SU-DHL-6 (cell line): ENCODE measurements around the gene ABTB1.

Source experiments
- H2AFZ ChIP-seq: fragments of 200-600 bp; sonication (generic); 2 replicates; pipeline ENCODE4 v1.6.1; 2014; ENCODE audit warnings: low read depth, mild to moderate bottlenecking, moderate library complexity, mixed read lengths, antibody characterized with exemption, low read length; ENCODE audit not compliant: severe bottlenecking
- H3F3A ChIP-seq: fragments of 200-600 bp; shearing (Covaris generic); 2 replicates; pipeline ENCODE4 v1.6.0; 2016; ENCODE audit warnings: antibody characterized with exemption, mild to moderate bottlenecking; ENCODE audit not compliant: insufficient read depth
- H3K27ac ChIP-seq: fragments of 200-600 bp; sonication (generic); 2 replicates; pipeline ENCODE4 v1.5.1; 2016; ENCODE audit warnings: low read depth, mild to moderate bottlenecking, low read length, moderate library complexity, mixed read lengths
- H3K27me3 ChIP-seq: fragments of 200-600 bp; sonication (generic), shearing (Covaris generic); 2 replicates; pipeline ENCODE4 v1.6.0; 2014; ENCODE audit warnings: mild to moderate bottlenecking, low read length
- H3K36me3 ChIP-seq: fragments of 200-600 bp; sonication (generic); 2 replicates; pipeline ENCODE4 v1.6.1; 2014; ENCODE audit warnings: mild to moderate bottlenecking, low read length, mixed read lengths
- H3K4me2 ChIP-seq: fragments of 300-600, 200-600 bp; shearing (Covaris generic), sonication (generic); 2 replicates; pipeline ENCODE4 v1.6.0; 2014; ENCODE audit warnings: low read length, low read depth, mild to moderate bottlenecking; ENCODE audit not compliant: poor library complexity, severe bottlenecking
- H3K4me3 ChIP-seq: fragments of 200-600 bp; sonication (generic); 2 replicates; pipeline ENCODE4 v1.5.1; 2014; ENCODE audit warnings: antibody characterized with exemption, low read length, mild to moderate bottlenecking, mixed read lengths; ENCODE audit not compliant: insufficient read depth, poor library complexity, severe bottlenecking
- H3K79me2 ChIP-seq: fragments of 200-600 bp; sonication (generic); 2 replicates; pipeline ENCODE4 v1.6.1; 2014; ENCODE audit warnings: mild to moderate bottlenecking, low read length, moderate library complexity; ENCODE audit not compliant: insufficient read depth
- H3K9ac ChIP-seq: fragments of 200-600 bp; sonication (generic); 2 replicates; pipeline ENCODE4 v1.7.0; 2014; ENCODE audit warnings: mild to moderate bottlenecking, low read length
- H3K9me2 ChIP-seq: fragments of 200-600 bp; sonication (generic); replicated peaks from 2 replicates; pipeline ENCODE4 v1.6.1; 2014; ENCODE audit warnings: low read length; ENCODE audit not compliant: insufficient read depth
- H3K9me3 ChIP-seq: fragments of 200-600 bp; sonication (generic); 2 replicates; pipeline ENCODE4 v1.6.1; 2014; ENCODE audit warnings: low read length, mixed read lengths; ENCODE audit not compliant: insufficient read depth
- H4K20me1 ChIP-seq: fragments of 200-600 bp; sonication (generic); 2 replicates; pipeline ENCODE4 v1.6.1; 2014; ENCODE audit warnings: low read depth, mild to moderate bottlenecking, antibody characterized with exemption, low read length, moderate library complexity, mixed read lengths
- EZH2phosphoT487 ChIP-seq: fragments of 200-600 bp; sonication (generic), shearing (Covaris generic); conservative IDR thresholded peaks from 2 replicates; pipeline ENCODE4 v1.6.1; 2018; ENCODE audit warnings: mild to moderate bottlenecking, antibody characterized with exemption, low read length, moderate library complexity, mixed read lengths
- TF ChIP-seq, protein P1 (sequence below): fragments of 200-600 bp; sonication (generic); IDR thresholded peaks from one replicate; pipeline ENCODE4 v1.5.1; 2017; ENCODE audit warnings: antibody characterized with exemption, mild to moderate bottlenecking, low read length, moderate library complexity; ENCODE audit not compliant: insufficient read depth, poor library complexity, severe bottlenecking

Gene ABTB1

DNA sequence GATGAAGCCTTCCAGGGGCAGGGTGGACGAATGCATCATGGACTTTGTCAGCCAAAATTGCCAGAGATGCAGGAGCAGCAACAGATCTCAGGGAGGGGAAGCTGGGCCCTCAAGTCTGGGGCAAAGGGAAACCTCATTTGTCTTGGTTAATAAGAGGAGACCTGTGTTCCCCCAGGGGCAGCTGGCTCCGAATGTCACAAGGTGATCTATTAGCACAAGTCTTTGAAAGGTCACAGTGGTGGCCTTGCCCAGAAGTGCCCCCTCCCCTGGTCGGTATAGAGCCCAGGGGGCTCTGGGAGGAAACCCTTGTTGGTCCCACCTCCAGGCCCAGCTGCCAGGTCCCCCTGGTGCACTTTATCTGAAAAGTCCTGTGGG is 46.2 kb downstream of the ABTB1 start:
- no peak for TF ChIP-seq EZH2phosphoT487
- TF ChIP-seq, protein P1, sequence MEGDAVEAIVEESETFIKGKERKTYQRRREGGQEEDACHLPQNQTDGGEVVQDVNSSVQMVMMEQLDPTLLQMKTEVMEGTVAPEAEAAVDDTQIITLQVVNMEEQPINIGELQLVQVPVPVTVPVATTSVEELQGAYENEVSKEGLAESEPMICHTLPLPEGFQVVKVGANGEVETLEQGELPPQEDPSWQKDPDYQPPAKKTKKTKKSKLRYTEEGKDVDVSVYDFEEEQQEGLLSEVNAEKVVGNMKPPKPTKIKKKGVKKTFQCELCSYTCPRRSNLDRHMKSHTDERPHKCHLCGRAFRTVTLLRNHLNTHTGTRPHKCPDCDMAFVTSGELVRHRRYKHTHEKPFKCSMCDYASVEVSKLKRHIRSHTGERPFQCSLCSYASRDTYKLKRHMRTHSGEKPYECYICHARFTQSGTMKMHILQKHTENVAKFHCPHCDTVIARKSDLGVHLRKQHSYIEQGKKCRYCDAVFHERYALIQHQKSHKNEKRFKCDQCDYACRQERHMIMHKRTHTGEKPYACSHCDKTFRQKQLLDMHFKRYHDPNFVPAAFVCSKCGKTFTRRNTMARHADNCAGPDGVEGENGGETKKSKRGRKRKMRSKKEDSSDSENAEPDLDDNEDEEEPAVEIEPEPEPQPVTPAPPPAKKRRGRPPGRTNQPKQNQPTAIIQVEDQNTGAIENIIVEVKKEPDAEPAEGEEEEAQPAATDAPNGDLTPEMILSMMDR: no peak
- Histone ChIP-seq H3K79me2 (no peaks in the 10 kb centered on the region), H3K9ac (no peak overlapping the region), H2AFZ (no peak overlapping the region), H3K4me2 (no peak overlapping the region), H3K36me3 (no peaks in the 10 kb centered on the region), H3K27me3 (no peaks in the 10 kb centered on the region), H3K9me2 (no peaks in the 10 kb centered on the region), H4K20me1 (no peaks in the 10 kb centered on the region), H3F3A (no peaks in the 10 kb centered on the region), H3K4me3 (no peak overlapping the region), H3K9me3 (no peaks in the 10 kb centered on the region), H3K27ac (no peak overlapping the region)

- Histone ChIP-seq H3K9me3 (no peaks in the 10 kb centered on the region), H3K9ac (no peak overlapping the region), H3K4me2 (no peak overlapping the region), H3F3A (no peaks in the 10 kb centered on the region), H3K4me3 (no peak overlapping the region), H3K79me2 (no peaks in the 10 kb centered on the region), H3K27ac (no peak overlapping the region), H3K9me2 (no peaks in the 10 kb centered on the region), H4K20me1 (no peaks in the 10 kb centered on the region), H3K27me3 (no peaks in the 10 kb centered on the region), H2AFZ (no peak overlapping the region), H3K36me3 (no peaks in the 10 kb centered on the region)
- TF ChIP-seq, protein P1: no peak
- no peak for TF ChIP-seq EZH2phosphoT487
Observed at GRCh38 chr3:127719369-127719768, 46.6 kb downstream of the ABTB1 start.

- H3K36me3 ChIP-seq: no peaks in the 10 kb centered on the region
- H3K4me3 ChIP-seq: no peak overlapping the region
- H4K20me1 ChIP-seq: no peaks in the 10 kb centered on the region
- H3K79me2 ChIP-seq: no peaks in the 10 kb centered on the region
- H3K4me2 ChIP-seq: no peak overlapping the region
- no peak overlapping the region for H3K9ac ChIP-seq
- H3K27ac ChIP-seq: no peak overlapping the region
- no peaks in the 10 kb centered on the region for H3K9me2 ChIP-seq
- TF ChIP-seq EZH2phosphoT487: no peak
- TF ChIP-seq, protein P1: no peak
- no peaks in the 10 kb centered on the region for H3K9me3 ChIP-seq
- H3K27me3 ChIP-seq: no peaks in the 10 kb centered on the region
- no peak overlapping the region for H2AFZ ChIP-seq
- no peaks in the 10 kb centered on the region for H3F3A ChIP-seq
Observed at GRCh38 chr3:127720161-127720823, 47.5 kb downstream of the ABTB1 start.
